NCI-H446 (cell line): ENCODE results near the gene ERVFRD-1.

Experiments used
- DNase-seq, 2 experiments: peaks; one replicate each; lab custom pipeline; 2025; lab: John Stamatoyannopoulos, UW

Gene ERVFRD-1

DNA sequence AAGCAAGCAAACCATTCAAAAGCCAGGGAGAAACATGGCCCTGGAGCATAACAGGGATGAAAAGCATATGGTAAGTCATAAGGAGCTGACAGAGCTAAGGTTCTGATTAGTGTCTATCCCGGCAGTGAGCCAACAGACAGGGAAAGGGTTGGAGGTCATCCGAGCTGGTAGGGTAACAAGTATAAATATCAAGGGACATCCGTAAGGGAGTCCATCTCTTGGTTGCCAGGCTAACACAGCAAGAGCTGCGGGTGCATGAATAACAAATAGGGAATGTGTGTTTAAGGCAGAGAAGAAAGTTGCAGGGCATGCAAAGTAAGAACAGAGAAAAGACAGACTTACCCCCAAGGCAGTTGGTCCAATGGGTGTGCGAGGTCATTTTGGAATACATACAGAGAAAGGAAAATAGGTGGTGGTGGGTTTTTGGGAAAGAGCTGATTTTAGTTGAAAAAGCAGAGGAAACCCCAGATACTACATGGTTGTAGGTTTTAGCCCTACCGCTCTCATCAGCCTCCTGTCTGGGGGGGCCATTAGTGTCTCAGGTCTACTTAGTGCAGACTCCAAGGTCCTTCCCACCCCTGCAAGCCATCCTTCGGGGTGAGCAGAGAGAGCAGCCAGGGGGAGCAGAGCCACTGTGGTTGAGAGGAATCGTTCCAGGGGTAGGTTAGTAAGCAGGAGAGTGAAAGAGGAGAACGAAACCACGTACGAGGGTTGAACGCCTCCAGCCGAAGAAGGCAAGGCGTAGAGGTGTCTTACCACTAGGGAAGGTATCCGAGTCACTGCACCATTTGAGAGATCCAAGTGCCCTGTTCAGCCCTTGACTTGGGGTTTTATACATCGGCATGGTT is at the start of gene ERVFRD-1:
ERVFRD-1 (minus strand) TSS at position 805 of the 848 bp plus-strand sequence. CDS start 6,415 bp downstream, outside the sequence.
- no peak for DNase-seq

- DNase-seq, result no peak
These were observed 48.7 kb upstream of the ERVFRD-1 start for GRCh38 chr6:11160199-11160598.

GRCh38 chr6:11155589-11155988 is 44.1 kb upstream of the ERVFRD-1 start:
- no peak for DNase-seq

GRCh38 chr6:11153447-11153846 is 41.9 kb upstream of the ERVFRD-1 start:
- DNase-seq, result no peak

GRCh38 chr6:11152581-11152980 is 41.1 kb upstream of the ERVFRD-1 start:
- DNase-seq, result no peak

- no peak for DNase-seq
These were observed 40.0 kb upstream of the ERVFRD-1 start for GRCh38 chr6:11151488-11151887.

GRCh38 chr6:11149551-11149950 is 38.0 kb upstream of the ERVFRD-1 start:
- DNase-seq, result no peak

- DNase-seq, result no peak
These were observed 34.7 kb upstream of the ERVFRD-1 start for GRCh38 chr6:11146117-11146826.

DNA sequence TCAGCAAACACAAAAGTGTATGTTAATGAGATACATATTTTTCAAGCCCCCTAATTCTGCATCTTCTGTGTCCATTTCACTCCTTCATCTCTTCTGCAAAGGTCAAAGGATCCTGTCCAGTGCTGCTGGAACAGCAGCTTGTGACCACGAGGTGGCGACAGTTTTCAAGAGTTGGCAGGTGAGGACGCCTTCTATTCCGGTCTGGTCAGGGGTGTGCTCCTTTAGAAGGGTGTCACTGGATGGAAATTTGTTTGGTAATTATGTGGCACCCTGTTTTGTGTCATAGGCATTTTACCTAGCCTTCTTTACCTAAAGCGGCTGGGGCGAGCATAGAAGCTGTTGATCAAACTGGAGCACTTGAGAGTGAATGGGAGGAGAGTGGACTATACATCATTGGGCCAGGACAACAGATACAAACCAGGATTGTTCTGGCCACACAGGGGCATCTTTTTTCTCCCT is 32.9 kb upstream of the ERVFRD-1 start:
- peak; percentile 26 to 66 for DNase-seq

DNA sequence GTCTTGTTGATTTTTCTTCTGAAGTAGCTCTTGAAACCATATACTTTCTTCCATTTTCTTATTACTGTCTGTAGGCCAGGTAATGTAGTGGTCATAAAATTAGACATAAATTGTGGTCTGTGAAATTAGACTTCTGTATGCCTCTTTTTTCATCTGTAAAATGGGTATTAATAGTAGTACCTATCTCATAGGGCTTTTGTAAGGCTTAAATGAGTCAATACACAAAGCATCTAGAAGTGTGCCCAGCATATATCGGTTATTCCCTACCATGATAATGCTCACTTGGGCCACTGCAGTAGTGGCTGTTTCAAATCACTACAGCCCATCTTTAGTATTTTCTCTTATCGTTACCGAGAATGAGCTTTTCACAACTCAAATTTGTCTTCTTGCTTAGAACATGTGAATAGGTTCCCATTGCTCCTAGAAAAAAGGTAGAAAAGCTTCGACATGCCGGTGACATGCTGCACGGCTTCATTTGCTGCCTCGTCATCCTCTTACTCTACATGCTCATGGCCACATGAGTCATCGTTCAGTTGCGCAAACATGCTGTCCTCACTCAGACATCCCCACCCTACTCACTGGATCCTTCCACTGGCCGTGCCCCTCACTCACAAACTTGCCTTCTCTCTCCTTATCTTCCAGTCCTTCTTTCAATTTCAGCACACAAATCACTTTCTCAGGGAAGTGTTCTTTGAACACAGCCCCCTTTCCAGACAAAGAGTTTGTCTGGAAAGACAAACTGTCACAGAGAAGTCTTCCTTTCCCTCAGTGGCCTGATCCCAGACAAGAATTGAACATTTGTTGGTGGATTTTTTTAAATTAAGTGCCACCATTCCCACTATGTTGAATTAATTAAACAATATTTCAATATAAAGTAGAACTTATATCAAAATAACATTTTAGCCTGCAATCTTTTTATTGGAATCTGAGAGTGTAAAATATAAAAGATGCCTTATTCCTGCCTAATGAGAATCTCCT is 32.2 kb upstream of the ERVFRD-1 start:
- DNase-seq, result no peak

- no peak for DNase-seq
These were observed 30.9 kb upstream of the ERVFRD-1 start for GRCh38 chr6:11142296-11143027.

GRCh38 chr6:11141295-11141694 is 29.8 kb upstream of the ERVFRD-1 start:
- DNase-seq, result no peak

- DNase-seq, result no peak
These were observed 28.5 kb upstream of the ERVFRD-1 start for GRCh38 chr6:11140056-11140455.

GRCh38 chr6:11139051-11139960 is 27.8 kb upstream of the ERVFRD-1 start:
- DNase-seq, result no peak

DNA sequence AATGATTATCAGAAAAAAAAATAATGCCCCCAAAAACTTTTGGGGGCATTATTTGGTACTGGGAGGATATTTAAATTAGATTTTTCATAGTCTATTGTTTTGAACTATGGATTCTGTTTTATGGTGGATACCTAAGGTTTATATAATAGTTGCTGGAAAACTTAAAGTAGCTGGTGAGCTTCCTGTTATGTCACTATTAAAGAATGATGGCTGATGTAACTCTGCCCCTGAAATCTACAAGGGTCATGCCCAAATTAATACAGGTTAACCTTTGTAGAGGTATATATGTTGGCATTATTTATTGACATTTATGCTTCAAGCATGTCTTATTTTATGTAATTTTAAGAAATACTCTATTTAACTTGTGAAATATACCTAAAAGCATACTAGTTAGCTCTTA is 25.3 kb upstream of the ERVFRD-1 start:
- no peak for DNase-seq

DNA sequence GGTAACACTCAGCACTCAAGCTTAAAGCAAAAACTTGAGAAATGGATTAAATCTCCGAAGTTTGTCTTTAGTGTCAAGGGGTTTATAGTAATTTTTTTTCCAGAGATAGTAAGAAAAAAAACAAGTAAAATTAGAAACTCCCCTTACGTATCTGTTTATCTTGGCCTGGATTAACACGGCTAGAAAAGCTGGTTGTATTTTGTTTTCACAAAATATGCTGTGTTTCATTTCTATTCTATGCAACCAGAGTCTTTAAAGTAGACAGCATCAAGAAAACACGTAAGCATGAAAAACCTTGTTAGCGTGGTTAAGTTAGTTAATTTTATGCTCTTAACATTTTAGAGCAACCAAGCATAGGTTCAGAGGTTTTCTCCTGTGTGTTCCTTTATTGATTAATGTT is 21.8 kb upstream of the ERVFRD-1 start:
- DNase-seq, result no peak

- no peak for DNase-seq
These were observed 20.8 kb upstream of the ERVFRD-1 start for GRCh38 chr6:11132194-11132888.

DNA sequence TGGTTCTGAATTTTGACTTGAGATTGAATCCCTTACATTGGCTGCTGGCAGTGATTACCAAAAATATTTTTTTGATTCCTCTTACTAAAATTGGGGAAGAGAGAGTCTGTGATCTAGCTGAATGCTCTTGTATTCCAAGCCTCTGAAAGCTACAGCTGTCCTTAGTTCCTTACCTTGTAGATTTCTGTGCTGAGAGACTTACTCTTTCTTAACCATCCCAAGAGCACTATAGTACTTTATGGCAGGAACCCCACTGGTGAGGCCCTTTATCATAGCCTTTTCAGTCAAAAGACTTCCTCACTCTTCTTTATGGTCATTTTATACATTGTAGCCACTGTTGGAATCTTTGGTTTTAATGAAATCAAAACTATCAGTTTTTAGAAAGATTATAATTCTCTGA is 19.1 kb upstream of the ERVFRD-1 start:
- DNase-seq, result no peak

GRCh38 chr6:11129908-11130565 is 18.5 kb upstream of the ERVFRD-1 start:
- no peak for DNase-seq
